Midbrain (tissue), 1 donor: ENCODE results near the gene CALML6.

Experiments used
- DNase-seq: peaks from one replicate; lab custom pipeline; 2025; lab: John Stamatoyannopoulos, UW

The CALML6 gene

GRCh38 chr1:1942753-1943656 lies 27.9 kb downstream of the CALML6 start:
- DNase-seq, result no peak

GRCh38 chr1:1943834-1944570 lies 28.9 kb downstream of the CALML6 start:
- peak; percentile 38 for DNase-seq

GRCh38 chr1:1945782-1946393 lies 30.8 kb downstream of the CALML6 start:
- DNase-seq, result no peak

DNA sequence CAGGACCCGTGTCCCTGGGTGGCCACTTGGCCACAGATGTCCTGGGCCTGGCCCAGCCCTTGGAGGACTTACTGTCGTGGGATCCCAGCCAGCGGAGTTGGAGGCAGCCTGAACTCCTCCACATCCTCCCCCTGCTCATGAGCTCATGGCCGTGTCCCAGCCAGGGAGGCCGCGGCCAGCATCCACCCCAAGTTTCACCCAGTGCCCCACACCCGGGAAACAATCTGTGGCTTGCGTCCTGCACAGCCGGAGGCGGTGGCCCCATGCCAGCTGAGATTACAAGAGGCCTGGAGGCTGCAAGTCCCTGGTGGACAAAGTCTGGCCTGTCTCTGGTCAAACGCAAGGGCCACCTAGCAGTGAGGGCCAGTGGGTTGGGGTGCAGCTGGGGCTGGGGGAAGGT lies 31.5 kb downstream of the CALML6 start:
- DNase-seq, result peak; percentile 7

- DNase-seq, result no peak
Measured at GRCh38 chr1:1947493-1947892, 32.4 kb downstream of the CALML6 start.

- DNase-seq, result no peak
Measured at GRCh38 chr1:1948783-1949182, 33.7 kb downstream of the CALML6 start.

GRCh38 chr1:1950940-1951339 lies 35.9 kb downstream of the CALML6 start:
- no peak for DNase-seq

- DNase-seq, result no peak
Measured at GRCh38 chr1:1954015-1954414, 39.0 kb downstream of the CALML6 start.

DNA sequence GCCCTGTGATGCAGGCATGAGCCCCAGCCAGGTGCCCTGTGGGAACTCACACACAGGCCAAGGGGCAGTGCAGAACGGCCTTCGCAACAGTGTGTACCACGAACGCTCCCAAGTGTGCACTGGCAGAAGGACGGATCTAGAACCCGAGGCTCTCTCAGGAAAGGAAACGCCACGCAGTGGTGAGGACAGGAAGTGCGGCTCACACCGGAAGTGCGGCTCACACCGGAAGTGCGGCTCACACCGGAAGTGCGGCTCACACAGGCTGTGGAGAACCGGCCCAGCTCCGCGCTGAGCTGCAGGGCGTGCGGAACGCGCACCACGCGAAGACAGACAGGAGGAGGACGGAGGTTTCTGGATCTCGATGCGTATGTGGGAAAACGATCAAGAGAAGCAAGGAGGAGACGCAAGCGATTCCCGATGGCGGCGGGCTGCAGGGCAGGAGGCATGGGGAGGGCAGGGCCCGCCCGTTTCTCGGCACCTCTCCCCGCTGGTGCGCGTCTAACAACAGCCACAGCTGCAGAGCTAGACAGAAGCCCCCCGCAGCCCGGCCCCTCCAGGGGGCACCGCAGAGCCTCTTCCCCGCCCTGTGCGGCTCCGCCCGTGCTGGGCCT lies 39.9 kb downstream of the CALML6 start:
- no peak for DNase-seq

GRCh38 chr1:1955621-1956094 lies 40.6 kb downstream of the CALML6 start:
- no peak for DNase-seq

DNA sequence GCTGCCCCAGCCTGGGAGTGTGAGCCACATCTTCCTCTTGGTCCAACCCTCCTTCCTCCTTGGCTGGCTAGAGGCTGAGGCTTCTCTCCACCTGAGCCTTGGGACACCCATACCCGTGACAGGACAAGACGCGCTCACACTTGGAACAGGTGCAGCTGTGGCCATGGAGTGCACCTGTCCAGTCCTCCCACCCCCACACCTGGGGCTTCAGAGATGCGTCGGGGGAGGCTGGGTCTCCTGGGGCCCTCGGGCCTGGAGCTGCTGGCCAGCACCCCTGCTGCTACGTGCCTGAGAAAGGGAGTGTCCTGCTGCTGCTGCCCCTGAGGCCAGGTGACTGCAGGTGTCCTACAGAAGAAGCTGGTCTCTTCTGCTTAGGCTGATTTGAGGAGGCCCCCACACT lies 41.0 kb downstream of the CALML6 start:
- no peak for DNase-seq

GRCh38 chr1:1956586-1957532 lies 41.8 kb downstream of the CALML6 start:
- DNase-seq, result no peak

- DNase-seq, result no peak
Measured at GRCh38 chr1:1957533-1957961, 42.5 kb downstream of the CALML6 start.

- no peak for DNase-seq
Measured at GRCh38 chr1:1958071-1958541, 43.0 kb downstream of the CALML6 start.

DNA sequence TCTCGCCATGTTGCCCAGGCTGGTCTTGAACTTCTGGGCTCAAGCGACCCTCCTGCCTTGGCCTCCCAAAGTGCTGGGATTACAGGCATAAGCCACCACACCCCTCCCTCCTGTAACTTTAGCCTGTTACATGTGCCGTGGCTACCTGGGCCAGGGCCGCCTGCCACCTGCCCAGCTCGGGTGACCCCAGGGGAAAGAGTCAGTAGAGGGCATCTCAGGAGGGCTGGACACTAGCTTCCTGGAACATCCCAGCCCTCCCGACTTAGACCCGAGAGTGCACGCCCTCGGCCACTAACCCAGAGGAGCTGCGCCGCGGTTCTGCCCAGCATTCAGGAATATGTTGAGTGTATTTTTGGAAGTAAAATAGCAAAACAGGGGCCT lies 44.4 kb downstream of the CALML6 start:
- no peak for DNase-seq

DNA sequence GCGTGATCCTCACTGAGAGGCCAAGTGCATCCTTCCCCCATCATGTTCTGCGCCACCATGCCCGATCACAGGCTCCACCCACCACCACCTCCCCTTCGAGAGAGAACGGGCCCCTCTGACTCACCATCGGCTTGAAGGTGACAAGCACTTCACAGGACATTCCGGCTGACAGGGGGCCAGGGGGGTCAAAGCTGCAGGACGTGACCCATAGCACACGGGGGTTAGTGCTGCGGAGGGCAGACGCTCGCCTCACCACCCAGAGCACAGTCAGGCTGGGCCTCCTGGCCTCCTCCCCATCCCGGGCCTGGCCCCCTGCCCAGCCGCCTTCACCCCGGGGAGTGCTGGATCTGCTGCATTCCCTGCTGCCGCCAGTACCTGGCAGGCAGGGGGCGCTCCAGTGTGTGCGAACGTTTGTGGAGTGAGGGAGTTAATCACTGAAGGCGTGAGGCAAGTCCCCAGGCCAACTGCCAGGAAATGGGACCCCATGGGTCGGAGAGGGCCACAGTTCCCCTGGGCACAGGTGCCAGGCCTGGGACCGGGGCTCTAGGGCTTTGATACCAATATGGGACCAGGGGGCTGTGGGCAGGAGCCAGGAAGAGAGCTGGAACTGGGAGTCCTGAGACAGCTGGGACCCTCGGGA lies 44.9 kb downstream of the CALML6 start:
- peak; percentile 57 for DNase-seq

DNA sequence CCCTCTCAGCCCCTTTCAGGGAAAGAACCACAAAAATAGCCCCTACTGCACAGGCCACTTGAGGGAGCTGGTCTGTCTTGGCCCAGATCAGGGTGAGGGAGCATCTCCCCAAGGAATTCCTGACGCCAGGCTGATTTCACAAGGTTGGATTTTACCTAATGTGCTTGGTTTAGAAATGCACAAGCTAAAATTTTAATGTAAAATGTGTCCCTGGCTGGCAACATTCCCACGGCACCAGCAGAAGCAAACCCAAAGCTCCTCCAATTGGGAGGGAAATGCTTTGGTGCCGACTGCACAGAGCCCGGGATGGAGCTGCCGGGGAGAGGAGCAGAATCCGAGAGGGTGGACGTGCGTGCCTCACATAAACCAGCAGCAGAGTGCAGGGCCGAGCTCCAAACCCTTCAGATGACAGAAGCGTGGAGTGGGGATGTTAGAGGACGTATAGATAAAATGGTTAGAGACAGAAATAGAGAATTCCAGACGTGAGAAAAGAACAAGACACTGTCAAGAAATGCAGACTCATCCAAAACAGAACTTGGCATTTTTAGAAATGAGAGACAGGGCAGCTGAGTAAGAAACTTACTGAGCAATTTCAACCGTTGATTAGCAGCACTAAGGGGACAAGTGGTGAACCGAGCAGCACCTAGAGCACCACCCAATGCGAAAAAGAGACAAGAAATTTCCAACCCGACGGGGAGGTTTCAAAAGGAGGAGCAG lies 45.6 kb downstream of the CALML6 start:
- no peak for DNase-seq

DNA sequence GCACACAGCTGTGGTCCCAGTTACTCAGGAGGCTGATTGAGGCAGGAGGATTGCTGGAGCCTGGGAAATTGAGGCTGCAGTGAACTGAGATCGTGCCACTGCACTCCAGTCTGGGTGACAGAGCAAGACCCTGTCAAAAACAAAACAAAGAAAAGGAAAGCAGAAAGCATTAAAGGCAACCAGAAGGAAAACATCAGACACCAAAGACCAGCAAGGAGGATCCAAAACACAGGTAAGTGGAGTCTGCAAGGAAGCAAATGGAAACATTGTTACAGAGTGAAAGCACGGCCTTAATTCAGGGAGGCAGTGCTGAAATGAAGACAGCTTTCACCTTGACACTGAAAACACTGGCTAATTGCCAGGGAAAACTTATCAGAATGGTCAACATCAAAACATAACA lies 47.7 kb downstream of the CALML6 start:
- DNase-seq, result no peak

GRCh38 chr1:1963570-1963969 lies 48.5 kb downstream of the CALML6 start:
- no peak for DNase-seq

GRCh38 chr1:1964811-1965210 lies 49.8 kb downstream of the CALML6 start:
- DNase-seq, result no peak
